GM21619 (cell line): ENCODE measurements around the gene SLC39A2.
"Not testable (repeated sequence)": the region's sequence is repeated elsewhere in the genome, so short reads cannot be mapped to it uniquely, and the experiment has no call there.

Experiments used
- ATAC-seq: cut with Tn5 transposase; IDR thresholded peaks from one replicate; pipeline ENCODE4 v1.9.1; 2021; ENCODE audit not compliant: unreplicated experiment

SLC39A2 gene

GRCh38 chr14:21024585-21025370 is 25.7 kb downstream of the SLC39A2 start, which contains the start of gene NDRG2:
NDRG2 (minus strand) TSS chr14:21025061; CDS start chr14:21023315, 1,746 bp downstream.
- no peak for ATAC-seq

GRCh38 chr14:21025371-21026273 is 26.5 kb downstream of the SLC39A2 start:
- no peak for ATAC-seq

- no peak for ATAC-seq
Observed at GRCh38 chr14:21026274-21026987, 27.3 kb downstream of the SLC39A2 start.

GRCh38 chr14:21026988-21027315 is 27.9 kb downstream of the SLC39A2 start:
- ATAC-seq: no peak

GRCh38 chr14:21029917-21030316 is 30.8 kb downstream of the SLC39A2 start, which contains the start of gene TPPP2:
TPPP2 (plus strand) TSS chr14:21030217; CDS start chr14:21030582, 365 bp downstream.
- ATAC-seq: no peak

- no peak for ATAC-seq
Observed at GRCh38 chr14:21030531-21030930, 31.4 kb downstream of the SLC39A2 start.

GRCh38 chr14:21032326-21033132 is 33.4 kb downstream of the SLC39A2 start:
- ATAC-seq: no peak

- no peak for ATAC-seq
Observed at GRCh38 chr14:21033133-21033698, 34.1 kb downstream of the SLC39A2 start.

- ATAC-seq: no peak
Observed at GRCh38 chr14:21034707-21035106, 35.6 kb downstream of the SLC39A2 start, which contains the start of gene RNASE13. RNASE13 (minus strand) TSS chr14:21034807; CDS start chr14:21034288, 519 bp downstream.

- no peak for ATAC-seq
Observed at GRCh38 chr14:21036751-21037150, 37.7 kb downstream of the SLC39A2 start.

- no peak for ATAC-seq
Observed at GRCh38 chr14:21037156-21037555, 38.1 kb downstream of the SLC39A2 start.

GRCh38 chr14:21038441-21039422 is 39.6 kb downstream of the SLC39A2 start:
- ATAC-seq: no peak

GRCh38 chr14:21039585-21040369 is 40.7 kb downstream of the SLC39A2 start:
- no peak for ATAC-seq

- ATAC-seq: no peak
Observed at GRCh38 chr14:21040370-21040925, 41.4 kb downstream of the SLC39A2 start.

GRCh38 chr14:21040941-21041340 is 41.8 kb downstream of the SLC39A2 start:
- ATAC-seq: not testable (repeated sequence)

- ATAC-seq: no peak
Observed at GRCh38 chr14:21041676-21042433, 42.8 kb downstream of the SLC39A2 start, which contains the start of gene RNASE7. RNASE7 (plus strand) TSS chr14:21042362; CDS start chr14:21042993, 631 bp downstream.

GRCh38 chr14:21042918-21043317 is 43.8 kb downstream of the SLC39A2 start:
- no peak for ATAC-seq
